CMK (cell line): Measurements from ENCODE around the gene TBCA.

Experiments
- DNase-seq: peaks from one replicate; pipeline ENCODE4 v3.0.0-alpha.2; 2010; ENCODE audit warnings: low read depth

Gene TBCA

GRCh38 chr5:77775790-77776553 lies at the start of gene TBCA:
Gene TBCA (minus strand): TSS chr5:77776339. CDS start chr5:77776257, 82 bp downstream.
- DNase-seq: peak; percentile 83

- no peak for DNase-seq
Observed at GRCh38 chr5:77824981-77825380, 48.8 kb upstream of the TBCA start.

- no peak for DNase-seq
Observed at GRCh38 chr5:77816686-77817085, 40.5 kb upstream of the TBCA start.

GRCh38 chr5:77812926-77813589 lies 36.9 kb upstream of the TBCA start:
- DNase-seq: no peak

GRCh38 chr5:77806213-77806843 lies 30.2 kb upstream of the TBCA start:
- DNase-seq: no peak

GRCh38 chr5:77798456-77798855 lies 22.3 kb upstream of the TBCA start:
- DNase-seq: no peak

- DNase-seq: no peak
Observed at GRCh38 chr5:77797136-77797535, 21.0 kb upstream of the TBCA start.

- DNase-seq: no peak
Observed at GRCh38 chr5:77795846-77796245, 19.7 kb upstream of the TBCA start.

GRCh38 chr5:77795268-77795667 lies 19.1 kb upstream of the TBCA start:
- DNase-seq: no peak

- no peak for DNase-seq
Observed at GRCh38 chr5:77791926-77792325, 15.8 kb upstream of the TBCA start.

GRCh38 chr5:77791356-77791755 lies 15.2 kb upstream of the TBCA start:
- no peak for DNase-seq

- DNase-seq: no peak
Observed at GRCh38 chr5:77785229-77785628, 9.1 kb upstream of the TBCA start.

GRCh38 chr5:77784735-77785134 lies 8.6 kb upstream of the TBCA start:
- DNase-seq: no peak

- no peak for DNase-seq
Observed at GRCh38 chr5:77781076-77781475, 4.9 kb upstream of the TBCA start.

GRCh38 chr5:77778881-77779438 lies 2.8 kb upstream of the TBCA start:
- DNase-seq: no peak

- DNase-seq: no peak
Observed at GRCh38 chr5:77778398-77778797, 2.3 kb upstream of the TBCA start.

- DNase-seq: no peak
Observed at GRCh38 chr5:77777911-77778310, 1.8 kb upstream of the TBCA start.

GRCh38 chr5:77777281-77777892 lies 1.2 kb upstream of the TBCA start:
- no peak for DNase-seq

- no peak for DNase-seq
Observed at GRCh38 chr5:77776554-77777206, 541 bp upstream of the TBCA start.

GRCh38 chr5:77774981-77775789 lies 954 bp downstream of the TBCA start:
- no peak for DNase-seq

- DNase-seq: no peak
Observed at GRCh38 chr5:77773734-77774280, 2.3 kb downstream of the TBCA start.
